Middle frontal gyrus (tissue), 1 donor: ENCODE measurements around the gene APLNR.
"Not testable (repeated sequence)": the region's sequence is repeated elsewhere in the genome, so short reads cannot be mapped to it uniquely, and the experiment has no call there.

Experiments
- DNase-seq: peaks from one replicate; pipeline ENCODE4 v3.0.0-alpha.2; 2015; ENCODE audit warnings: low spot score; ENCODE audit errors: extremely low spot score

Gene APLNR

DNA sequence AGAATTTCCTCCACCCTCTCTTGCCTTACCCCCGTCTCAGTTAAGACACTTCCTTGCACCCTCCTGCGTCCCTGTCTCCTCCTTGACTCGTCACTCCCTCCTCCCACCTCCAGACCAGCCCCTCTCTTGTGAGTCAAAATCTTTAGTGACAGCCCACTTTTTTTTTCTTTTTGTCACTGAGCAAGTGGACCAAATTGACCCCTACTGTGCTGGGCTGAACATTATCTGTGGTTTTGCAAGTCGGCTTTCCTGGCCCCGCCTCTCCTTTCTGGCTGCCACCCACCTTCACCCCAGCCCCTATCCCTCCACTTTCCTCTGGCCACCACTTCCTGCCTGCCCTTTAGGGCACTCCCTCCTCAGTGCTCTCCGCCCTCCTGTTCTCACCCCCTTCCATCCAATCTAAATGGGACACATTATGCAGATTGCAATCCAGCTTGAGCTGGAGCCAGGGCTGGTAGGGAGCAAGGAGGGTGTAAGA, at the start of gene APLNR:
Gene APLNR (minus strand): TSS at position 47 of the 478 bp plus-strand sequence. CDS start 246 bp downstream, outside the sequence.
- no peak for DNase-seq

DNA sequence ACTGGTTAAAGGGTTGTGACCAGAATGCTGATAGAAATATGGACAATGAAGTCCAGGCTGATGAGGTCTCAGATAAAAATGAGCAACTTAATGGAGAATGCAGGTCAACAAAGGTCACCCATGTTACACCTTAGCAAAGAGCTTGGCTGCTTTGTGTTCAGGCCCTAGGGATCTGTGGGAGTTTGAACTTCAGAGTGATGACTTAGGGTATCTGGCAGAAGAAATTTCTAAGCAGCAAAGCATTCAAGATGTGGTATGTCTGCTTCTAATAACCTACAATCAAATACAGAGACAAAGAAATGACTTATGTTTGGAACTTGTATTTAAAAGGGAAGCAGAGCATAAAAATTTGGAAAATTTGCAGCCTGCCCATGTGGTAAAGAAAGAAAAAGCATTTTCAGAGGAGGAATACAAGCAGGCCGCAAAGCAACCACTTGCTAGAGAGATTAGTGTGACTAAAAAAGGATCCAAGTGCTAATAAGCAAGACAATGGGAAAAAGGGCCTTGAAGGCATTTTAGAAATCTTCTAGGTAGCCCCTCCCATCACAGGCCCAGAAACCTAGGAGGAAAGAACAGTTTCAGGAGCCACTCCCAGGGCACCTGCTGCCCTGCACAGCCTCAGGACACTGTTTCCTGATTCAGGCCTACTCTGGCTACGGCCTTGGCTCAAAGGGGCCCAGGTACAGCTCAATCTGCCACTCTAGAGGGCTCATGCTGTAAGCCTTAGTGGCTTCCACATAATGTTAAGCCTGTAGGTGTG, 46.4 kb upstream of the APLNR start:
- DNase-seq = no peak

DNA sequence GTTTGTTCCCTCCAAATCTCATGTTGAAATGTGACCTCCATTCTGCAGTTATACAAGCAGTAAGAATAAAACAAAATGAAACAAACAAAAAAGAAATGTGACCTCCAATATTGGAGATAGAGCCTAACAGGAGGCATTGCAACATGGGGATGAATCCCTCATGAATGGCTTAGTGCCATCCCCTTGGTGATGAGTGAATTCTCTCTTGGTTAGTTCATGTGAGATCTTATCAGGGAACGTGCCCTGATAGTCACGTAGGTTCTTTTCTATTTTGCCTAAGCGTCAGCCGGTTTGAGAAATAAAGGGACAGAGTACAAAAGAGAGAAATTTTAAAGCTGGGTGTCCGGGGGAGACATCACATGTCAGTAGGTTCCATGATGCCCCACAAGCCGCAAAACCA, 44.5 kb upstream of the APLNR start:
- DNase-seq = not testable (repeated sequence)

GRCh38 chr11:57279116-57279515, 42.1 kb upstream of the APLNR start:
- no peak for DNase-seq

- no peak for DNase-seq
These were observed 41.7 kb upstream of the APLNR start for GRCh38 chr11:57278721-57279095.

DNA sequence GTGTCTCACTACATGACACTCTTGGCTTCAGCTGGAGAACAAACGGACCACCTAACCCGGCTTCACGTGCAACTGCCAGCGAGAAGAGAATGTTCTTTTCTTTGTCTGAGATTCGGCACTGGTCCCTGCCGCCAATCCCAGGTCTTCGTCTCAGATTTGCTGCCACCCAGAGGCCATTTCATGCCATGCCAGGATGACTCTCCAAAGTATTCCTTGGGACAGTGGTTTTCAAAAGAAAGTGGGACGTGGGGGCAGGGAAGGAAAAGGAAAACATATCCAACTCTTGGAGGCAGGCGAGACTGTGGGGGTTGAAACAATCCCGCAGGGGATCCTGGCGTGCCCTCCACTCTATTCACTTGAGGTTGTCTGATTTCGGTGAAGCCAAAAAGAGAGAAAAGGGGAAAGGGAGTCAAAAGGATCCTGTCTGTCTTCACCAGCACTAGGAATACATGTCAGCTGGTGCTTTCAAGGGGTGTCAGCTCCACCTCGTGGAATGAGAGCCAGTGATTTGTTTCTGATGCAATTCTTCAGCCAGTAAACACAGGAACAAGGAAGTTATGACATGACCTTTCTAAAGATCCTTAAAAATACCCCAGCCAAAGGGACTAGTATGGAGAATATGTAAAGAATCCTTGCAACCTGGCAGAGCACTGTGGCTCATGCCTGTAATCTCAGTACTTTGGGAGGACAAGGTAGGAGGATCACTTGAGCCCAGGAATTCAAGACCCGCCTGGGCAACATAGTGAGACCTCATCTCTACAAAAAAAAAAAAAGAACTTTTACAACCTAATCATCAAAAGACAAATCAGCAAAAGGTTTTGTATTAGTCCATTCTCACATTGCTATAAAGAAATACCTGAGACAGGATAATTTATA, 41.0 kb upstream of the APLNR start:
- DNase-seq = peak; percentile 31

DNA sequence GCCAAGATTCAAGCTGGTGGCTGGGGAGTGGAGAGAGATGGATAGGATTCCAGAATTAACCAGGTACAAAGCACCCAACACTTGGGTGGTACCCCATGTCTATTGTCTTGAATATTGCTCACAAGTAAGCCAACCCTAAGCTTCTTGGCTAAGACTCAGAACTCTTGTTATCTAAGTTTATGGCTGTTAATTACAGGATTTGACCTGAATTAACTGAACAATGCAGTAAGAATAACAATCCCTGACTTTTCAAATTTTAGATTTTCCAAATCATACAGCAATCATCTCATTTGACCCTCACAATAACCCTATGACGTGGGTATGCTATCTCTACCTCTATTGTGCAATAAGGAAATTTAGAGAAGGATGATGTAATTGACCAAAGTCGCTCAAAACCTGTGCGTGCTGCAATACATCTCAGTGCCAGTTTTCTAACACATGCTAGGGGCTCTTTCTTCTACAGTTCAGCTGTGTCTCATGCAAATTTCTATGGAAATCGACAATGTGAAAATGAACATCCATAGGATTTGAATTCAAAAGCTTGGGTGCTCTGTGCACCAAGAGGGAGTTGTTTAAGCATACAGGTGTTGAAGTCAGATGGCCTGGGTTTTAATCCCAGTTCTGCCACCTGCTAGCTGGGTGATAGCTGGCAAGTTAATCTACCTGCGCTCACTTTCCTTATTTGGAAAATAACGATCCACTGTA, 40.1 kb upstream of the APLNR start:
- DNase-seq = no peak

DNA sequence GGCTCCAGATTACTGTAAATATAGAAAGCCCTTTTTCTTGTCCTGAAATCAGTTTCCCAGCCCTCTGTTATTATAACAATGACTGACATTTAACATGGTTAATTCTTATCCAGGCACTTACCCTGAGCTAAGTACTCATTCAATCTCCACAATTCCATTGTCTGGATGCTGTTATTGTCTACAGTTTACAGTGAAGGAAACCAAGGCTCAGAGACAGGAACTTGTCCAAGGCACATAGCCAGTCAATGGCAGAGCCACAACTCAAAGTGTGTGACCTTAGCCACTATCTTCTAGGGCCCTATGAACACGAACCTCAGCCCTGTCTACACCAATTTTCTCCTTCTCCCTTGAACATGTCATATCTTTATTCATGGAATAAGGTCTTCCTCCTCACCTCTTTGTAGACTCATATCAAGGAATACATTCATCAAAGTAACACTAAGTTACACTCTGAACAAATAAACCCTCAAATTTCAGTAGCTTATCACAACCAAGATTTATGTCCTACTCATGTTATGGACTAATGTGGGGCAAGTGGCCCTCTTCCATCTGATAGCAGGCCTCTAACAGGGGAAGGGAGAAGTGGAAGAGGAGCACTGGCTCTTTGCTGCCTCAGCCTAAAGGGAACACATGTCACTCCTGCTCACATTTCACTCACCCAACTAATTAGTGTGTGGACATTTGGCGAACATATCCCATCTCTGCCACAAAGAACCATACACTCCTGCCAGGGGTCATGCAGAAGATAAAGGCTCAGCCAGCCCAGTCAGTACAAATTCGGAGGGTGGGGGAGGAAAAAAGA, 39.3 kb upstream of the APLNR start:
- DNase-seq = no peak

- DNase-seq = no peak
These were observed 38.5 kb upstream of the APLNR start for GRCh38 chr11:57275582-57275981.

GRCh38 chr11:57274904-57275498, 38.0 kb upstream of the APLNR start:
- no peak for DNase-seq

DNA sequence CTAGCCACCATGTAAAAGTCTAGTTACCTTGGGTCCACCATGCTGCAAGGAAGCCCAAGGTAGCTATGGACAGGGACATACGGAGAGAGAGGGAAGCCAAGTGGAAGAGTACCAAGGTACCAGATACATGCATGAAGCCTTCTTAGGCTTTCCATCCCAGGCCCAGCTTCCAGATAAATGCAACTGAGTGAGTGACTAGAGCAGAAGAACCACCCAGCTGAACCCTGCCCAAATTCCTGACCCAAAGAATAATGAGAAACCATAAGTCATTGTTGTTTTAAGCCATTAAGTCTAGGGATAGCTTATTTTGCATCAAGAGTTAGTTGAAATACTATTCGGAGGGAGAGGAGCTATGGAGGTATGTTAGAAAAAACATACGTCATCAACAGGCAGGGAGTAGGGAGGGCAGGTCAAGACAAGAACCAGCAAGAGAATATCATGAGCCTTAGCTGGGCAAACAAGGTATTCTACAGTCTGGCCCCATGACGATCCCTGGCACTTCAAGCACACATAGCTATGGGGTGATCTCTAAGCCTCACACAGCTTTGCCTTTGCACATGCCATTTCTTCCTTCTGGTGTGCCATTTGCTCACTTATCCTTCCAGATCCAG, 36.5 kb upstream of the APLNR start:
- no peak for DNase-seq

GRCh38 chr11:57269571-57270021, 32.5 kb upstream of the APLNR start:
- DNase-seq = no peak

- DNase-seq = no peak
These were observed 29.1 kb upstream of the APLNR start for GRCh38 chr11:57266157-57266556.

GRCh38 chr11:57263351-57263750, 26.3 kb upstream of the APLNR start:
- no peak for DNase-seq

- no peak for DNase-seq
These were observed 25.1 kb upstream of the APLNR start for GRCh38 chr11:57262157-57262556.

DNA sequence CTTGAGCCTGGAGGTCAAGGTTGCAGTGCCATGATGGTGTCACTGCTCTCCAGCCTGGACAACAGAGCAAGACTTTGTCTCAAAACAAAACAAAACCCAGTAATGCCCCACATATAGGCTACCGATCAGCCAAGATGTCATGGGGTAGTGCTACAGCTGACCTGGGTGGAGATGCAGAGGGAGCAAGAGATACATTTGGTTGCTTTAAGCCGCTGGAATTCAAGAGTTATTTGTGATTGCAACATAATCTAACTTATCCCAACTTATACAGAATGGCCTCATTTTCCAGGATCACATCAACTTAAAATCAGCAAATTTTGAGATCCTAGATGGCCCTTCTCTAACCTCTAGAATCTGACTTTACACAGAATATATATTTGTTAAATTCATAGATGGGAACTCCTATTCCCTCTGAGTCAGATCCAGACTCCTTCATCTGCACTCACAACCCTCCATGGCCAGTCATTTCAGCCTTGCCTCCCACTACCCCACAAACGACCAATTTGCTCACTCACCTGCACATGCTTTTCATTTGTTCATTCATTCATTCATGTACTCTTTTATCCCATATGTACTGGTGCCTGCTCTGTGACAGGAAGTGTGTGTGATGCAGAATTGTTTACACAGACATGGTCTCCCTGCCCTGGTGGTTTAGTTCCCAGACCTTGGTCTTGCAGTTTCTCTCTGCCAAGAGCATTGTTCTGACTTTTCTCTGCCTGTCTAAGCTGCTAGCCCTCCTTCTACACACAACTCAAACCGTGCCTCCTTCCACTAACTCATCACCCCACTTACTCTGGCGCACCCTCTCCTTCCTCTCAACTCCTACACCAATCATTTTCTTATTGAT, 24.1 kb upstream of the APLNR start:
- no peak for DNase-seq

GRCh38 chr11:57256119-57256518, 19.1 kb upstream of the APLNR start:
- DNase-seq = no peak

DNA sequence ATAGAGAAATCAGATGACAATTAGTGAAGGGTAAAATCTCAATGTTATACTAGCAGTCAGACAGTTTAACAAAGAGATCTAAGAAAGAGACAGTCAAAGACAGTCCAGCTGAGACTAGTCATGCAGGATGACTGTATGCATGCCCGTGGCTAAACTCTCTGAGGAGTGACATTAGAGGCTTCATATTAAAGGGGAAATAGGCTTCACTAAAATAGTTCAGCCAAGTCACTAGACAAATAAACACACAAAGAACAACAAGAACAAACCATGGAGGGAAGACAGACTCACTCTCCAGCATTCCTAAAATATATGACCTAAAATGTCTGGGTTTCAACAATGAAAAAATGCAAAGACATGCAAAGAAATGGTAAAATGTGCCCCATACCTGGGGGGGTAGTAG, 18.6 kb upstream of the APLNR start:
- DNase-seq = no peak

- DNase-seq = no peak
These were observed 17.6 kb upstream of the APLNR start for GRCh38 chr11:57254631-57255030.
